Measurements from ENCODE around the gene RHBDL1.
"Not testable (repeated sequence)": the region's sequence is repeated elsewhere in the genome, so short reads cannot be mapped to it uniquely, and the experiment has no call there.

The RHBDL1 gene

DNA sequence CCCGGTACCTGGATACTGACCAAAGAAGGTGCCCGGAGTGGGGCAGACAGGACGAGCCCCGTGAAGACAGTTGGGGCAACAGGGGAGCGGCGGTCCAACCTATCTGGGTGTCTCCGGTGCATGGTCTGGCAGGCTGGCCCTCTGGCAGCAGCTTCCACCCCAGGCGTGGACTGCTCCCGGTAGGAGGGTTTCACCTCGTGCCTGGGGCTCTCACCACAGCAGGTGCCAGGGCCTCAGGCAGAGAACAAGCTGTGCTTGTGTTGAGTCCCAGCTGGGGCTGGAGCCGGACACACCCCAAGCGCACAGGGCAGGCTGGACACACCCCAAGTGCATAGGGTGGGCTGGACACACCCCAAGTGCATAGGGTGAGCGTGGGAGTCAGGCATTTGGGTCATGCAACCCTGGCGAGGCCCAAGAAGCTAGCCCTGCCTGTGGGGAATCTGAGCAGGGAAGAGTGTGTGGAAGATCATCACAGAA lies 31.6 kb downstream of the RHBDL1 start:
- DNase-seq (ENCODE audit: low read depth) = no peak

DNA sequence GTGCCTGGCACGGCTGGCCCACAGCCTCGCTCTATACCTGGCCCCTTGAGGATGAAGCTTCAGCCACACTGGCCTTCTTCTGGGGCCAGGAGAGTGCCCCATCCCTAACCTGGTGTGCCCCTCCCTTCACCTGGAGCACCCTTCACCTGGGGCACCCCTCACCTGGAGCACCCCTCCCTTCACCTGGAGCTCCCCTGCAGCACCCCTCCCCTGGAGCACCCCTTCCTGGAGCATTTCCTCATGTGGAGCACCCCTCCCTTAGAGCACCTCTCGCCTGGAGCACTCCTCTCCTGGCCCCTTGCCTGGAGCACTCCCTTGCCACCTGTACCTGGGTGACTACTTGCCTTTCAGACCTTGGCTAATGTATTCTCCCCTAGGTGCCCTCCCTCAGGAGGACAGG lies 32.5 kb downstream of the RHBDL1 start:
- no peak for DNase-seq (ENCODE audit: low read depth)

GRCh38 chr16:708959-709358 lies 33.5 kb downstream of the RHBDL1 start:
- no peak for DNase-seq (ENCODE audit: low read depth)

DNA sequence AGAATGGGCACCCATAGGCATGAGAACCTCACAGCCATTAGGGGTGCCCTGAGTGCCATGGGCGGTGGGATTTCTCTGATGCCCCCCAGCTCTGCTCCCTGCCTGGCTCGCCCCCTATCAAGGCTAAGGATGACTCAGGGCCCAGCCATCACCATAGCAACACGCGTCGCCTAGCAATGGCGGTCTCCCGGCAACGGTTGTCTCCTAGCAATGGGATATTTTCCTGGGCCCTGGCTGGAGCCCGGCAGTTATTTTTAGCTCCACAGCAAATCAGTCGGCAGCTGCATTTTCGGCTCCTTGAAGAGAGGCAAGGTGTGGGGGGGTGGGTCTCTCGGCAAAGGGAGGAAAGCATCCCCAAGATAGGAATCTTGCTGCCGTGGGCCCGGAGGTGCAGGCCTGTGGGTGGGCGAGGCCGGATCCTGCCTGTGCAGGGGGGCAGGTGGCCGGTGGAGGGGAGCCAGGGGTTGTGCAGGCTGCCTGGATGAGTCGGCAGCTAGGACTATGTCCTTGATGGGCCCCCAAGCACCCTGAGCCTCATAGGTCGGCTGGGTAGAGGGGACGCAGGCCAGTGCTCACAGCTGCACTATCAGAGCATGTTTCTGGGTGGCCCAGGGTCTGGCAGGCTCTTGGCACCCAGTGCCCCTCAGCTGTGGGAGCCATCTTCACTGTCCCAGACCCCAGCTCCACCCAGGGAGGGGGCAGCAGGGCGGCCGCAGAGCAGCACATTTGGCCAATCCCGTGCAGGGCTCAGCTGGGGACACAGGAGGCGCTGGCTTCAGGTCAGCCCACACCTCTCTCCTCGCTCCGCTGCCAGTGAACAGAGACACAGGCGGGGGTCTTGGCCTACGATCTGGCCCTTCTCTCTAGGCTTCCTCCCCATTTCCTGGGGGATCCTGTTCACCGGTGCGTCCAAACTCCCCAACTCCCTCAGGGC lies 34.4 kb downstream of the RHBDL1 start:
- no peak for DNase-seq (ENCODE audit: low read depth)

DNA sequence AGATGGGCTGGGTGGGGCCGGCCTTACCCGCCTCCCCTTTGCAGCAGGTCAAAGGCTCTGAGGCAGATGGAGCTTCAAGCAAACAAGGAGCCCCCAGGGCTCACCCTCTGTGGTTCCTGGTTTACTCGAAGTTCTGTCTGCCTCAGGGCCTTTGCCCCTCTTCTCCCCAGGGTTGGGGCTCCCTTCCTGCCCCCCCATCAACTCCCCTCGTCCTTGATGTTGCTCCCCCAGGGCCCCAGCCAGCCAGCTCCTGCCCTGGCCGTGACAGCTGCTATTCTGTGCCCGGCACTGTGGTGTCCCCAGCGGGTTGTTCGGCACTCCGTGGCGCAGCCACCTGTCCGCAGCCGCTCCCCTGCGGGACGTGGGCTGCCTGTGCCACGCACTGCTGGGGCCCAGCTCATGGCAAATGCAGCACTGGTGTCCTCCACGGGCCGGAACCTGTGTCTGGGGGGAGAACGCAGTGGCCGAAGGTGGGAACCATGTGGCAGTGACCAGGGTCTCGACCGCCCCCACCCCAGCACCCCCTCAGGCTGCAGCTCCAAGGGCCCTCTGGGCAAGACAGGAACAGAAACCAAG lies 35.1 kb downstream of the RHBDL1 start:
- no peak for DNase-seq (ENCODE audit: low read depth)

GRCh38 chr16:711084-711483 lies 35.6 kb downstream of the RHBDL1 start:
- no peak for DNase-seq (ENCODE audit: low read depth)

DNA sequence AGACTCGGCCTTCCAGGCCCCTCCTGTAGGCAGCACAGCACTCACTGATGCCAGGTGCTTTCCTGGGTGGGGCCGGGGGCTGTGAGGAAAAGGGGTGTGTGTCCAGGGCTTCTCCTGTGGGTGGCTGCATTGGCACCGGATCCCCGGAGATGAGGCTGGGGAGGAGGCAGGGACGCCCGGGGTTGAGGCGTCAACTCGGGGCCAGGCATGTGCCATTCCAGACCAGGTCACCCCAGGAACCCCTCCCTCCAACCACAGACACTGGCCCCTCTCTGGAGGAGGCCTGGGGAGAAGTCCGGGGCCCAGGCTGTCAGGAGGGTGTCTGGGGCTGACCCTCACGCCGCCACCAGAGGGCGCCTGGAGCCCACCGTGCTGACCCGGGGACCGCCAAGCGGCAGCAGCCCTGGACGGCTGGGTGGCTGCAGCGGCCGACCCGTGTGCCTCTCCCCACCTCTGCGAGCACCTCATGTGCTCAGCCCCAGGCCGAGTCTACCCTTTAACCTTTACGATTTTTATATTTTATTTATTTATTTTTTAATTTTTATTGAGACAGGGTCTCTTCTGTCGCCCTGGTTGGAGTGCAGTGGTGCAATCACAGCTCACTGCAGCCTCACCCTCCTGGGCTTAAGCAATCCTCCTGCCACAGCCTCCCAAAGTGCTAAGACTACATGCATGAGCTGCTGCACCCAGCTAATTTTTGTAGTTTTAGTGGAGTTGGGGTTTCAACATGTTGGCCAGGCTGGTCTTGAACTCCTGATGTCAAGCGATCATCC lies 36.3 kb downstream of the RHBDL1 start:
- DNase-seq (ENCODE audit: low read depth) = peak; percentile 70

GRCh38 chr16:712740-713250 lies 37.3 kb downstream of the RHBDL1 start:
- not testable (repeated sequence) for DNase-seq (ENCODE audit: low read depth)

DNA sequence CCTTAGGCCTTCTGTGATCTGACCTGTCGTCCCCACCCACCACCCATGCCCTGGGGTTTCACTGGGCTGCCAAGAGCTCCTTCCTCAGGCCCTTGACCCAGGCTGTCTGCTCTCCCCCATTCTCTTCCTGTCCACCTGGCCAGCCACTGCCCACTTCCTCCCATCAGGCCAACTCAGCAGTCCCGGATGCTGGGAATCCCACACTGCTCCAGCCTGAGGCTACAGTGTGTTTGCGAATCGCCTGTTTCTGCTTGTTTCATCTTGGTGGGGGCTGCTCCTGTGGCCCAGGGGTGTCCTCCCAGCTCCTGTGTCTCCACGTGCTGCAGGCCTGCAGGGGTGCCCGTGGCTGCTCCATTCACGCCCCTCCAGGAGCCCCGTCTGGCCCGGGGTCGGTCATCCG lies 38.6 kb downstream of the RHBDL1 start:
- no peak for DNase-seq (ENCODE audit: low read depth)

DNA sequence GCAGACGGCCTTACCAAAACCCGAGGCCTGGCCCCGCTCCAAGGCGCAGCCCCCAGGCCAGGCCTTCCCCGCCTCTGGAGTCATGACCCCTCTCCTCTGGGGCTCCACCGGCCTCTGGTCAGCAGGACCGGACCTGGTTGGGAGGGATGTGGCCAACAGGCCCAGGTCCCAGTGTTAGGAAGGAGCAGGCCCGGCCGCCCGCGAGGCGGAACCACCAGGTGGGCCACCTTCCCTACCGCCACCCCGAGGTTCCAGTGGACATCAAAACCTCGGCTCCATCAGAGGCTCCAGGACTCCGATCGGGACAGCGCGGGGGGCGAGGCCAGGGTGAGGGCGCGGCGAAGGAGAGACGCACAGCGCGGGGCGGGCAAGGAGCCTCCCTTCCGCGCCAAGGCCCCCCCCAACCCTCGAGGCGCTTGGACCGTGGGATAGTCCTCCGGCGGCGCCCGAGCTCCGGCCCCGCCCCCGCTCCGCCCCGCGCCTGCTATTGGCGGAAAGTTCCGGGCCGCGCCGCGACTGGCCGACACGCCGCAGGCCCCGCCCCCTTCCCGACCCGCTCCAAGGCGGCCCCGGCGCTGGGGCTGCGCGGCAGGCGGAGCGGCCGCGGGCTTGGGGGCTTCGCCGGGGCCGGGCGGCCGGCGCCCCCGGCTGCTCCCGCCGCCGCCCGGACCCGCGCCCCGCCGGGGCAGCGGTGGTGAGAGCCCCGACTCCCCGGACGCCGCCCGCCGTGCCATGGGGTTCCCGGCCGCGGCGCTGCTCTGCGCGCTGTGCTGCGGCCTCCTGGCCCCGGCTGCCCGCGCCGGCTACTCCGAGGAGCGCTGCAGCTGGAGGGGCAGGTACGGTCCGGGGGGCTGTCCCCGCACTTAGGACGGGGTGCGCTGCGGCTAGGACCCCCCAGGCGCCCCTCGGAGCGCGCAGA lies 39.3 kb downstream of the RHBDL1 start, which contains the start of gene METRN:
Gene METRN (plus strand): TSS at position 561 of the 919 bp plus-strand sequence. CDS start 172 bp downstream, at position 733.
- DNase-seq (ENCODE audit: low read depth) = peak; percentile 90

GRCh38 chr16:715477-716199 lies 40.2 kb downstream of the RHBDL1 start:
- DNase-seq (ENCODE audit: low read depth) = no peak

DNA sequence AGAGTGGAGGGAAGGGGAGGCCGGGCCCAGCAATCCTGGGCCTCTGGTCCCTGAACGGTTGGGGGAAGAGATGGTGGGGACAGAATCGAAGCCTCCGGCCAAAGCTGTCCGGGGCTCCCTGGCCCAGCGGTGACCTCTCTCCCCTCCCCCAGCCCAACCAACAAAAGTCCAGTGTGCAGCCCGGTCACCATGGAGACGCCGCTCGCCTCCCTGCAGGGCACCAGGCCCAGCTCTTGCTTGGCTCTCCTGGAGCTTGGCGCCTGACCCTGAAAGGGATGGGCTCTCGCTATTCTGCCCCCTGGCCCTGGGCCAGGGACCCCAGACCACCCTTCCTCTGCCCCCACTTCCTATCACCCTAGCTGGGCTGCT lies 40.7 kb downstream of the RHBDL1 start:
- DNase-seq (ENCODE audit: low read depth) = no peak

DNA sequence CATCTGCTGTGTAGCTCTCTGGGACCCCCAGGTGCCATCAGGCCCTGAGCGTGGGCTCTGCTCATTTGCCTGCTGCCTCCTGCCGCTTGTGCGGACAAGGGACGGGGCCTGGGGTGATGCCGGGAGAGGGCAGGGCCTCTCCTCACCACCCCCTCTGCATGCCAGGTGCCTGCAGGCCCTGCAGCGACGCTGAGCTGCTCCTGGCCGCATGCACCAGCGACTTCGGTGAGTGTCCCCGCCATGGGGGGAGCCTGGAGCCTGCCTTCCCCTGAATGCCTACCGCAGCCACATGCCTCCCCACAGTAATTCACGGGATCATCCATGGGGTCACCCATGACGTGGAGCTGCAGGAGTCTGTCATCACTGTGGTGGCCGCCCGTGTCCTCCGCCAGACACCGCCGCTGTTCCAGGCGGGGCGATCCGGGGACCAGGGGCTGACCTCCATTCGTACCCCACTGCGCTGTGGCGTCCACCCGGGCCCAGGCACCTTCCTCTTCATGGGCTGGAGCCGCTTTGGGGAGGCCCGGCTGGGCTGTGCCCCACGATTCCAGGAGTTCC lies 41.4 kb downstream of the RHBDL1 start:
- DNase-seq (ENCODE audit: low read depth) = no peak

- DNase-seq (ENCODE audit: low read depth) = no peak
Observed at GRCh38 chr16:717450-718245, 42.2 kb downstream of the RHBDL1 start.

GRCh38 chr16:718389-718788 lies 42.9 kb downstream of the RHBDL1 start:
- DNase-seq (ENCODE audit: low read depth) = no peak

DNA sequence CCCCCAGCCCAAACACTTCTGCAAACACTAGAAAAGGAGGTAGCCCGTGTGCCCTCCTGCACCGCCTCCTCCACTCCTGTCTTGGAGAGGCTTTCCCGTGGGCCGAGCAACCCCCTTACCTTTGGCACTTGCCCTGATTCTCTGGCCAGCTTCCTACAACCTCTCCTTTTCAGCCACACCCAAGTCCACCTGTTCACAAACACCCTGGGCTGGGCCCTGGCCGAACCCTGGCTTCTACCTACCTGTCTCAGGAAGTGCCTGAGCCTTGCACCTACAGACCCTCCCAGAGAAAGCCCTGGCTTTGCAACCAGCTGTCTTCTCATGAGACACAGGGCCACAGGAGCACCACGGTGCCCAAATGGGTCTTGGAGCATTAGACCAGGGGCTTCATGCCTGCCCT lies 43.5 kb downstream of the RHBDL1 start:
- no peak for DNase-seq (ENCODE audit: low read depth)

DNA sequence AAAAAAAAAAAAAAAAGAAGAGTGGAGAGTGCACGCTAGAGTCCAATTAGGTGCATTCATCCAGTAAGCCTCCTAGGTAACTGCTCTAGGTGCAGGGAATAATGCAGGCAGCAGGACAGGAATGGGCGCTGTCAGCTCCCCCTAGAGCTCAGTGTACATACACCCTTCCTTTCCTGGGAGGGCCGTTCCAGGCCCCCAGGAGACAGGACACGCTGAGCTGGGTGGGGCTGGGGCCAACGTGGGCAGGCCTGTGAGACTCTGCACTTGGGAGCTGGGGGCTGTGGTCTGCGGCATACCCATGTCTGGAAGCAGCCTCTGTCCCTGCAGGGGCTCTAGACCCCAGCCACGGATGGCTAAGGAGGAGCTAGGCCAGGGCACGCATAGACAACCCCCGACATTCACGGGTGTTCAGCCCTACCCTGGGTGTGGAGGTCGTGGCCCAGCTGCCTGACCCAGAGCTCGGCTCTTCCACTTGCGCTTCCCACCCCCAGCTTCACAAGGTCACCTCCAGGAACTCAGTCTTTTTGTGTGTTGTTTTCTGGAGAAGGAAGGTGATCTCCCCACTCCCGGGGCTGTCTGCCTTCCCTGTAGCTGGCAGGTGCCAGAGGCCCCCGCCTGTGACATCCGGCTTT lies 44.5 kb downstream of the RHBDL1 start:
- no peak for DNase-seq (ENCODE audit: low read depth)

DNA sequence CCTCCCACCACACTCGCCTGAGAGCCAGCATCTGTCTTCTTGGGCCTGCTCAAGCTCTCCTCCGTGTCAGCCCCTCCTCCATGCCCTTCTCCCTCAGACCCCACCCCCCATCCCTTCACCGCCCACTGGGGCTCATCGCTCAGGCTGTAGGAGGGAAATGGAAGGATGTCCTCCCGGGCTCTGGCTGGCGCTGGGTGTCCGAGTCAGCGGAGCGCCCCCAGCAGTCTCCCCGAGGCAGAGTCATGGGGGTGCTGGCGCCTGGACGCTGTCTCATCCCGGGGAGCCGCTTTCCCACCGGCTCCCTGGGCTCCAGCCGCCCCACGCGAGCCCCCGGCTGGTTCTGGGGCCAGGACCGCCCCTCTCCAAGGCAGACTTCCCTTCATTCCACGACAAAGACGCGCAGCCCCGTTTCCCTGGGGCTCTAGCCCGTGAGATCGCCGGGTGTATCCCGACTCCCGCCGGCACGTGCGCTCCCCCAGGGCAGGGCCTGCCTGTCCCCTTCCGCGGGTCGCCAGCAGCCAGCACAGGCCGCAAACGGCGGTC lies 45.0 kb downstream of the RHBDL1 start:
- no peak for DNase-seq (ENCODE audit: low read depth)
